Activated CD8-positive, alpha-beta T cell treated with anti-CD3 and anti-CD28 coated beads for 36 hours (primary cell): ENCODE measurements around the gene MED28. TPM values are rescaled to one million over a fixed set of nuclear protein-coding genes. Genes with fewer than 3 reads are reported as not detected.

Experiments used
- ATAC-seq: fragments of 200-7000 bp; cut with Tn5 transposase; one replicate; pipeline ENCODE4 v1.10.0; 2021; ENCODE audit warnings: mild to moderate bottlenecking, moderate library complexity
- CTCF ChIA-PET: fragments of 350-600 bp; sonication (Branson Sonifier 250); formaldehyde crosslinking; loops from one replicate; lab custom pipeline; 2021; ENCODE audit warnings: antibody characterized with exemption; lab: Charles Lee
- POLR2A ChIA-PET: fragments of 350-600 bp; sonication (Branson Sonifier 250); formaldehyde crosslinking; loops from one replicate; lab custom pipeline; 2021; ENCODE audit warnings: antibody characterized with exemption; lab: Charles Lee
- DNase-seq: peaks from one replicate; pipeline ENCODE4 v3.0.0-alpha.2; 2020
- H3K27ac Mint-ChIP-seq: one replicate; pipeline ENCODE4 v1.8.0; 2021; ENCODE audit warnings: mild to moderate bottlenecking, mixed read lengths
- H3K27me3 Mint-ChIP-seq: one replicate; pipeline ENCODE4 v1.8.0; 2021; ENCODE audit warnings: mixed read lengths
- H3K36me3 Mint-ChIP-seq: one replicate; pipeline ENCODE4 v1.8.0; 2021; ENCODE audit warnings: low read depth, mixed read lengths
- H3K4me1 Mint-ChIP-seq: one replicate; pipeline ENCODE4 v1.8.0; 2021; ENCODE audit warnings: low read depth, mixed read lengths
- H3K4me3 Mint-ChIP-seq: one replicate; pipeline ENCODE4 v1.8.0; 2021; ENCODE audit warnings: mild to moderate bottlenecking, moderate library complexity, mixed read lengths
- H3K9me3 Mint-ChIP-seq: one replicate; pipeline ENCODE4 v1.8.0; 2021; ENCODE audit warnings: mixed read lengths
- CTCF ChIP-seq: fragments of 200-600 bp; IDR thresholded peaks from one replicate; pipeline ENCODE4 v1.8.0; 2022; ENCODE audit warnings: antibody characterized with exemption, mild to moderate bottlenecking
- intact Hi-C: fragments of 100-400 bp; cut with micrococcal nuclease; formaldehyde crosslinking; loops from one replicate; pipeline ENCODE4 v1.10.0; 2022
- total RNA-seq, 2 experiments: library from RNA; stranded (reverse); gene quantifications; one replicate each; pipeline ENCODE4 v1.2.3, GENCODE V29; 2021

Gene MED28
- total RNA-seq, 2 experiments from 2014 or later: 56.3 to 60.8 TPM

GRCh38 chr4:17589355-17589754, 25.1 kb upstream of the MED28 start:
- Mint-ChIP-seq H3K9me3 (no peaks in the 10 kb centered on the region), H3K4me3 (no peak overlapping the region), H3K27me3 (no peaks in the 10 kb centered on the region), H3K4me1 (peaks cover 6% of the 10 kb centered on the region), H3K36me3 (peaks cover 48% of the 10 kb centered on the region), H3K27ac (no peak overlapping the region)
- TF ChIP-seq CTCF: no peak
- ChIA-PET POLR2A (no interaction called here), CTCF (no interaction called here)
- DNase-seq: no peak
- no peak for ATAC-seq
- intact Hi-C loops: no loop called here

- Mint-ChIP-seq H3K27ac (peak overlapping the region; percentile 3), H3K27me3 (no peaks in the 10 kb centered on the region), H3K4me3 (no peak overlapping the region), H3K36me3 (peaks cover 48% of the 10 kb centered on the region), H3K4me1 (peaks cover 2% of the 10 kb centered on the region), H3K9me3 (no peaks in the 10 kb centered on the region)
- TF ChIP-seq CTCF: no peak
- ATAC-seq: no peak
- POLR2A ChIA-PET: interaction anchor here (5.5 kb wide), 1 partner anchor 11 kb away, joined by 37 read pairs; no protein-coding TSS in a partner anchor
- DNase-seq: no peak
- CTCF ChIA-PET: no interaction called here
- intact Hi-C loops: no loop called here
These were observed 18.9 kb upstream of the MED28 start for GRCh38 chr4:17595471-17596005.

- intact Hi-C loops: no loop called here
- Mint-ChIP-seq H3K36me3 (peaks cover 41% of the 10 kb centered on the region), H3K27ac (no peak overlapping the region), H3K27me3 (no peaks in the 10 kb centered on the region), H3K9me3 (no peaks in the 10 kb centered on the region), H3K4me1 (no peaks in the 10 kb centered on the region), H3K4me3 (no peak overlapping the region)
- no peak for TF ChIP-seq CTCF
- ChIA-PET POLR2A (interaction anchor here (1.1 to 5.5 kb wide), 3 partner anchors 13 to 17 kb away, joined by 3 to 37 read pairs (median 6); partner anchors contain the start of gene MED28), CTCF (interaction anchor here (1.2 to 1.8 kb wide), 2 partner anchors 9 to 49 kb away, joined by 3 to 5 read pairs; no protein-coding TSS in a partner anchor)
- ATAC-seq (no peak), DNase-seq (no peak)
These were observed 16.9 kb upstream of the MED28 start for GRCh38 chr4:17597517-17597916.

- POLR2A ChIA-PET: interaction anchor here (1.2 kb wide), 1 partner anchor 8 kb away, joined by 3 read pairs; no protein-coding TSS in a partner anchor
- Mint-ChIP-seq H3K9me3 (no peaks in the 10 kb centered on the region), H3K4me1 (no peaks in the 10 kb centered on the region), H3K27ac (no peak overlapping the region), H3K4me3 (no peak overlapping the region), H3K36me3 (peaks cover 36% of the 10 kb centered on the region), H3K27me3 (no peaks in the 10 kb centered on the region)
- TF ChIP-seq CTCF: no peak
- DNase-seq (no peak), ATAC-seq (no peak)
- CTCF ChIA-PET: interaction anchor here (1.1 kb wide), 1 partner anchor 51 kb away, joined by 5 read pairs; no protein-coding TSS in a partner anchor
- intact Hi-C loops: no loop called here
These were observed 14.6 kb upstream of the MED28 start for GRCh38 chr4:17599826-17600225.

- Mint-ChIP-seq H3K4me3 (no peak overlapping the region), H3K27ac (no peak overlapping the region), H3K36me3 (peaks cover 21% of the 10 kb centered on the region), H3K4me1 (no peaks in the 10 kb centered on the region), H3K27me3 (no peaks in the 10 kb centered on the region), H3K9me3 (no peaks in the 10 kb centered on the region)
- CTCF ChIA-PET: interaction anchor here (1.4 to 1.7 kb wide), 2 partner anchors 10 to 56 kb away, joined by 4 to 7 read pairs; no protein-coding TSS in a partner anchor
- intact Hi-C loops: no loop called here
- no peak for TF ChIP-seq CTCF
- ATAC-seq (no peak), DNase-seq (no peak)
- POLR2A ChIA-PET: interaction anchor here (1.2 kb wide), 1 partner anchor 9 kb away, joined by 3 read pairs; the partner anchor contains the start of gene MED28
These were observed 9.2 kb upstream of the MED28 start for GRCh38 chr4:17605236-17605635.
